CD4-positive, alpha-beta T cell (primary cell): Measurements from ENCODE around the gene RNU1-1. TPM values are rescaled to one million over a fixed set of nuclear protein-coding genes. Genes with fewer than 3 reads are reported as not detected.
A peak's percentile ranks its signal among the peaks of the same experiment; 100 is the strongest.
"Not testable (repeated sequence)": the region's sequence is repeated elsewhere in the genome, so short reads cannot be mapped to it uniquely, and the experiment has no call there.

ENCODE experiments used
- ATAC-seq: fragments of 200-7000 bp; cut with Tn5 transposase; one replicate; pipeline ENCODE4 v1.10.0; 2022; ENCODE audit warnings: mild to moderate bottlenecking; ENCODE audit not compliant: poor library complexity
- CTCF ChIA-PET: fragments of 350-600 bp; sonication (Branson Sonifier 250); formaldehyde crosslinking; loops from one replicate; lab custom pipeline; 2021; ENCODE audit warnings: antibody characterized with exemption, inconsistent platforms; lab: Charles Lee
- POLR2A ChIA-PET: fragments of 350-600 bp; sonication (Branson Sonifier 250); formaldehyde crosslinking; loops from one replicate; lab custom pipeline; 2021; ENCODE audit warnings: antibody characterized with exemption, inconsistent platforms; lab: Charles Lee
- DNase-seq, 14 experiments: peaks; one replicate each; pipeline ENCODE4 v3.0.0-alpha.2; 2013 to 2020; ENCODE audit warnings: mixed read lengths in 2 of 14
- H3K27ac ChIP-seq, 2 donors: one replicate each; pipeline versions ENCODE4 v1.5.1 to v1.7.0; 2013; ENCODE audit warnings: low read length in 2 of 2, low read depth in 1 of 2, mild to moderate bottlenecking in 1 of 2
- H3K27me3 ChIP-seq, 2 experiments: 1 replicate in 1 of 2; 2 replicates in 1 of 2; pipeline versions ENCODE4 v1.6.1 to v1.7.0; 2013; ENCODE audit warnings: low read length in 2 of 2, control low read depth in 1 of 2, mild to moderate bottlenecking in 1 of 2, moderate library complexity in 1 of 2; ENCODE audit not compliant: insufficient read depth in 2 of 2, control insufficient read depth in 1 of 2
- H3K36me3 ChIP-seq: one replicate; pipeline ENCODE4 v1.6.1; 2013; ENCODE audit warnings: low read length, control low read depth; ENCODE audit not compliant: insufficient read depth
- H3K4me1 ChIP-seq: one replicate; pipeline ENCODE4 v1.6.1; 2013; ENCODE audit warnings: low read length, control low read depth; ENCODE audit not compliant: insufficient read depth
- H3K4me3 ChIP-seq: one replicate; pipeline ENCODE4 v1.5.1; 2013; ENCODE audit warnings: mild to moderate bottlenecking, low read length, moderate library complexity
- H3K9me3 ChIP-seq, 2 experiments: 1 replicate in 1 of 2; 2 replicates in 1 of 2; pipeline versions ENCODE4 v1.6.1 to v1.7.0; 2013; ENCODE audit warnings: low read length in 2 of 2, mild to moderate bottlenecking in 2 of 2, control low read depth in 1 of 2, moderate library complexity in 1 of 2; ENCODE audit not compliant: control insufficient read depth in 1 of 2, insufficient read depth in 1 of 2
- H3K27ac Mint-ChIP-seq: one replicate; pipeline ENCODE4 v1.8.0; 2020; ENCODE audit warnings: mixed read lengths
- H3K27me3 Mint-ChIP-seq: one replicate; pipeline ENCODE4 v1.8.0; 2021; ENCODE audit warnings: mixed read lengths
- H3K36me3 Mint-ChIP-seq: one replicate; pipeline ENCODE4 v1.8.0; 2021; ENCODE audit warnings: low read depth, mixed read lengths
- H3K4me1 Mint-ChIP-seq: one replicate; pipeline ENCODE4 v1.8.0; 2021; ENCODE audit warnings: low read depth, mixed read lengths
- H3K4me3 Mint-ChIP-seq: one replicate; pipeline ENCODE4 v1.8.0; 2020; ENCODE audit warnings: mild to moderate bottlenecking, mixed read lengths
- H3K9me3 Mint-ChIP-seq: one replicate; pipeline ENCODE4 v1.8.0; 2020; ENCODE audit warnings: mixed read lengths
- intact Hi-C, 2 experiments: fragments of 100-400 bp; cut with DNase I in 1 of 2; cut with micrococcal nuclease in 1 of 2; formaldehyde crosslinking; loops; one replicate each; pipeline versions ENCODE4 v1.15.1 to v1.9.0; 2023 to 2025; cut with DNase I, micrococcal nuclease
- polyA plus RNA-seq, 2 donors: library from polyadenylated mRNA; unstranded; fragments of 120-200 nt; gene quantifications; one replicate each; pipeline ENCODE4 v1.2.1, GENCODE V29; 2013
- total RNA-seq, 174 experiments: library from RNA in 2 of 174; stranded (reverse) in 2 of 174; gene quantifications; one replicate each; pipeline ENCODE4 v1.2.3 and lab custom pipeline; 2021 to 2026

RNU1-1 gene
- total RNA-seq: 1,000 to 10,000 TPM; 4,982 to 5,937 TPM
- 31.2 TPM for polyA plus RNA-seq (2013, experiment 1 of 2)
- polyA plus RNA-seq (2013, experiment 2 of 2): 52.1 TPM
- 0.12 to 13.9 (median 1.2) reads per million in 172 experiments for total RNA-seq (lab: John Stamatoyannopoulos, UW)

DNA sequence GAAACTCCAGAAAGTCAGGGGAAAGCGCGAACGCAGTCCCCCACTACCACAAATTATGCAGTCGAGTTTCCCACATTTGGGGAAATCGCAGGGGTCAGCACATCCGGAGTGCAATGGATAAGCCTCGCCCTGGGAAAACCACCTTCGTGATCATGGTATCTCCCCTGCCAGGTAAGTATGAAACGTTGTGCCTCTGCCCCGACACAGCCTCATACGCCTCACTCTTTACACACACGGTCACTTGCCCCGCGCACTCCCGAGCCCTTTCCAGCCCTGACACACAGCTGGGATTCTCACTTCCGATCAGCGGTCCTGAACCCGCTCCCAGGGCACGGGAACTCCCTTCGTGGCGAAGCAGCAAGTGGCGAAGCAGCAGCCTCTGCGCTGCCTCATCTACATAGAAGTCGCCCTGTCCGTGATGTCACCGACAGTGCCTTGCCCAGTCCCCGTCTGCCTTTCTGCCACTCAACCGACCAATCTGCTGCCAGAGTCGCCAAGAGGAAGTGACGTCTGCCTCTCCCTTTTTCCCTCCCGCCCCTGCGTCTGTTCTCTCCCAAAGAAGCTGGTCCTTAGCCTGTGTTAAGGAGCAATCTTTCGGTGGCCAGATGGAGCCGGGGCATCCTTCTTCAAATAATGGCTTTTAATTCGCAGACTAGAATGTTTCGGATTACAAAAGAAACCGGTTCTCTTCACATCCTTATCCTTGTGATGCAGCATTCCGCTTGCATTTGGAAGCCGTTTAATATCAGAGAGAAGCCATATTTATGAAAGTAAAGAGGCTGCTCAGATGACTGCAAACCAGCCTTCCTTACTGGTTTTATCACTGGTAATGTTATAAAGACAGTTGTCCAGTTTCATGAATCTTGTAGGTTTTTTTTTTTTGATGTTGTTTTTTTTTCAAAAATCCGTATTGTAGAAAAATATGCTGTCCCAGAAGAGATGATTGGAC, at the start of gene RNU1-1:
RNU1-1 (minus strand) TSS at position 179 of the 949 bp plus-strand sequence.
- Histone ChIP-seq H3K4me1 (peaks cover 13% of the 10 kb centered on the region), H3K27ac (peak within 1 kb of the TSS; percentile 61 to 94), H3K4me3 (peak within 1 kb of the TSS; percentile 52)
- H3K27ac Mint-ChIP-seq, H3K9me3 ChIP-seq, H3K4me1 Mint-ChIP-seq, H3K27me3 ChIP-seq, H3K4me3 Mint-ChIP-seq, H3K36me3 ChIP-seq, intact Hi-C loops, H3K36me3 Mint-ChIP-seq, H3K9me3 Mint-ChIP-seq, CTCF ChIA-PET: not testable (repeated sequence)
- POLR2A ChIA-PET: interaction anchor here (0.7 to 1.7 kb wide), 5 partner anchors 15 to 389 kb away, joined by 3 to 13 read pairs (median 3); no protein-coding TSS in a partner anchor
- H3K27me3 Mint-ChIP-seq: peaks cover 17% of the 10 kb centered on the region
- DNase-seq (peak; percentile 58 to 89 (median 70)), ATAC-seq (peak; percentile 64)

DNA sequence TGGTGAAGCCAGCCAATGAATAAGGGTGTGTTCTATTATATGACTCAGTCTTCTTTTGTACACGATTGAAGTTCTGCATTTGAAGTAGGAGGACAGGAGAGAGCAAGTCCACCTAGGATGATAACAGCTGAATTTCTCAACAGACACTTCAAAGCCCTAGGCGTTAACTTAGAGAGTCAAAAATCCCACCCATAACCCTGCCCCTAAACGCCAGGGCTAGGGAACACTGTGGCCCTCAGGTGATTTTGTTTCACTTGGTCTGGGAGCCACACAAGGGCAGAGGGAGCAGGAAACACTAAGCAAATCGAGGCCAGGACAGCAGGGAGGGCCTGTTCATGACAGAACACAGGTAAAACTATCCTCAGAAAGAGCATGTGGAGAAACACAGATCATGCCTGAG, 47.0 kb upstream of the RNU1-1 start:
- intact Hi-C loops, H3K4me1 Mint-ChIP-seq, POLR2A ChIA-PET, H3K27me3 ChIP-seq, H3K4me3 Mint-ChIP-seq, H3K27me3 Mint-ChIP-seq, H3K27ac Mint-ChIP-seq, ATAC-seq, H3K36me3 ChIP-seq, H3K36me3 Mint-ChIP-seq, H3K9me3 Mint-ChIP-seq, H3K4me3 ChIP-seq, H3K4me1 ChIP-seq, CTCF ChIA-PET, DNase-seq, H3K9me3 ChIP-seq, H3K27ac ChIP-seq: not testable (repeated sequence)

DNA sequence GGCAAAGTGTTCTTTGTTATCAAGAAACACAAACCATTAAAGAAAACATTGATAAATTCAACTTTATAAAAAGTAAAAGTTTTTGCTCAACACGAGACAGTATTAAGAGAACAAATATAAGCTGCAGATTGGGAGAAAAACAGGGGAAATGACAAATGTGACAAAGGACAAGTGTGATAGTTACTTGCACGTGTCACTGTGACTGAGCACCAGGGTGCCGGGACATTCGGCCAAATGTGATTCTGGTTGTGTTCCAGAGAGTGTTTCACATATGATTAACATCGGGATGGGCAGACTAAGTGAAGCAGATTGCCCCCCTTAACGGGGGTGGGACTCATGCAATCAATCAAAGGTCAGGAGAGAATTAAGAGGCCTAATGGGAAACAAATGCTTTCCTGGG, 46.4 kb upstream of the RNU1-1 start:
- H3K27me3 Mint-ChIP-seq, DNase-seq, H3K27ac Mint-ChIP-seq, H3K27me3 ChIP-seq, H3K9me3 ChIP-seq, H3K36me3 ChIP-seq, H3K4me1 ChIP-seq, H3K9me3 Mint-ChIP-seq, H3K4me3 Mint-ChIP-seq, H3K36me3 Mint-ChIP-seq, CTCF ChIA-PET, H3K27ac ChIP-seq, H3K4me1 Mint-ChIP-seq, H3K4me3 ChIP-seq, ATAC-seq, POLR2A ChIA-PET, intact Hi-C loops: not testable (repeated sequence)

- H3K36me3 Mint-ChIP-seq, H3K4me1 ChIP-seq, H3K36me3 ChIP-seq, H3K27ac Mint-ChIP-seq, H3K27ac ChIP-seq, H3K27me3 Mint-ChIP-seq, DNase-seq, CTCF ChIA-PET, ATAC-seq, H3K4me1 Mint-ChIP-seq, intact Hi-C loops, H3K4me3 ChIP-seq, H3K27me3 ChIP-seq, H3K9me3 Mint-ChIP-seq, H3K9me3 ChIP-seq, POLR2A ChIA-PET, H3K4me3 Mint-ChIP-seq: not testable (repeated sequence)
These were observed 45.6 kb upstream of the RNU1-1 start for GRCh38 chr1:16559688-16560087.

- ATAC-seq, H3K4me3 ChIP-seq, DNase-seq, CTCF ChIA-PET, H3K4me1 Mint-ChIP-seq, H3K36me3 ChIP-seq, POLR2A ChIA-PET, H3K27me3 Mint-ChIP-seq, H3K36me3 Mint-ChIP-seq, H3K9me3 ChIP-seq, H3K4me3 Mint-ChIP-seq, H3K9me3 Mint-ChIP-seq, H3K27ac Mint-ChIP-seq, intact Hi-C loops, H3K27ac ChIP-seq, H3K27me3 ChIP-seq, H3K4me1 ChIP-seq: not testable (repeated sequence)
These were observed 42.9 kb upstream of the RNU1-1 start for GRCh38 chr1:16557034-16557433.

GRCh38 chr1:16553244-16553643, 39.2 kb upstream of the RNU1-1 start:
- H3K9me3 Mint-ChIP-seq, H3K4me1 ChIP-seq, H3K4me1 Mint-ChIP-seq, H3K36me3 ChIP-seq, CTCF ChIA-PET, H3K9me3 ChIP-seq, ATAC-seq, H3K4me3 Mint-ChIP-seq, H3K27ac Mint-ChIP-seq, POLR2A ChIA-PET, intact Hi-C loops, H3K27ac ChIP-seq, H3K27me3 ChIP-seq, H3K36me3 Mint-ChIP-seq, H3K27me3 Mint-ChIP-seq, H3K4me3 ChIP-seq: not testable (repeated sequence)
- peak in 1 of 14 experiments; percentile 3 for DNase-seq
